GM18507 (cell line): ENCODE measurements around the gene FEZ2.

ENCODE experiments used
- DNase-seq: peaks from one replicate; pipeline ENCODE4 v3.0.0; 2011; ENCODE audit warnings: low read depth; ENCODE audit not compliant: insufficient read length; ENCODE audit errors: extremely low spot score
- FAIRE-seq: peaks from 2 replicates; lab custom pipeline; 2011; peaks lifted over from hg19 to GRCh38; lab: Jason Lieb, UNC

FEZ2 gene

GRCh38 chr2:36589230-36589630 lies 8.7 kb downstream of the FEZ2 start:
- DNase-seq (no peak), FAIRE-seq (no peak)

- no peak for DNase-seq
- no peak for FAIRE-seq
Measured at GRCh38 chr2:36587556-36587955, 10.4 kb downstream of the FEZ2 start.

- DNase-seq (no peak), FAIRE-seq (no peak)
Measured at GRCh38 chr2:36587101-36587500, 10.9 kb downstream of the FEZ2 start.

DNA sequence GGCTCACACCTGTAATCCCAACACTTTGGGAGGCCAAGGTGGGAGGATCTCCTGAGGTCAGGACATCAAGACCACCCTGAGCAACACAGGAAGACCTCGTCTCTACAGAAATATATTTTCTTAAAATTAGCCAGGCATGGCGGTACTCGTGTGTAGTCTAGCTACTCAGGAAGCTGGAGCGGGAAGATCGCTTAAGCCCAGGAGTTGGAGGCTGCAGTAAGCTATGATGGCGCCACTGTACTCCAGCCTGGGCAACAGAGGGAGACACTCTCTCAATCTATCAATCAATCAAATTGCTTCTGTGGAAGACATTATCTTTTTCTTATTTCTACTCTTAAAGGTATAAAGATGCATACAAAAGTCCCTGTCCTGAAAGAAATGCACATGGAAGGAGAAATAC lies 11.3 kb downstream of the FEZ2 start:
- FAIRE-seq (no peak), DNase-seq (no peak)

GRCh38 chr2:36584148-36584794 lies 13.7 kb downstream of the FEZ2 start:
- FAIRE-seq (no peak), DNase-seq (no peak)

GRCh38 chr2:36582951-36583350 lies 15.0 kb downstream of the FEZ2 start:
- FAIRE-seq (no peak), DNase-seq (no peak)

DNA sequence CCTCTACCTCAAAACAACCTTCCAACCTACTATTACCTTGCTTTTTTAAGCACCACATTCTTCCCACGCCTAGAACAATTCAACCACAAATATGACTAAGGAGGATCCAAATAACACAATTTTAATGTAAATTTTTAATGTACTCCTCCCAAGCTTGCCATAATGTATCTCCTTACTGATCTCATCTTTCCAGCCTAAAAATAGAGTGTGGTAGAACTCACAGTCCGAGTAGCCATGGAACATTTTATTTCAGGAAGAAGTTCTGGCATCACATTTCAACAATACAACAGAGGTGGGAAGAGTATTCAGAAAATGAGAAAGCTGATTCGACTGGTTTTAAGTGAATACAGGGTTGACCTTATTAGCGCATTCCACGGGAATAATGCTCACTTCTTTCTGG lies 15.4 kb downstream of the FEZ2 start:
- DNase-seq (no peak), FAIRE-seq (no peak)

- FAIRE-seq: no peak
- no peak for DNase-seq
Measured at GRCh38 chr2:36579297-36579664, 18.7 kb downstream of the FEZ2 start.

GRCh38 chr2:36578343-36579296 lies 19.3 kb downstream of the FEZ2 start:
- no peak for DNase-seq
- FAIRE-seq: no peak

GRCh38 chr2:36577884-36578283 lies 20.1 kb downstream of the FEZ2 start:
- no peak for FAIRE-seq
- DNase-seq: no peak

- FAIRE-seq (no peak), DNase-seq (no peak)
Measured at GRCh38 chr2:36574560-36574959, 23.4 kb downstream of the FEZ2 start.

DNA sequence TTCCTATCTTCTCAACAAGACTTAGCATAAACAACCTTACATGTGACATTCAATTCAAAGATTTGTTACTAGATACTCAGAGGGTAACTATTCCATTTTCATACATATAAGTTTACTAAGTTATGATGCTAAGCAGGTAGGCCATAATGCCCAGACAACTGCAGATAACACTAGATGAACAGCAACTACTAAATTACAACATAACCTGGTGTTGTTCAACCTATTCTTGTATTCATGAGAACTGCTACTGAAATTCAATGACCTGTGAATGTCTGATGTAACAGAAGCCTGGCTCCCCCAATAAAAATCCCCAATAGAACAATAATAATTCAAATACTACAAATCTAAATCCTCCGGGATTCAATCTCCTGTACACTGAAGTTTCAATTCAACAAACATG lies 24.8 kb downstream of the FEZ2 start:
- DNase-seq (no peak), FAIRE-seq (no peak)

GRCh38 chr2:36572719-36573059 lies 25.3 kb downstream of the FEZ2 start:
- FAIRE-seq (no peak), DNase-seq (no peak)

- DNase-seq (no peak), FAIRE-seq (no peak)
Measured at GRCh38 chr2:36572054-36572718, 25.8 kb downstream of the FEZ2 start.

- no peak for FAIRE-seq
- DNase-seq: no peak
Measured at GRCh38 chr2:36570416-36570815, 27.6 kb downstream of the FEZ2 start.

GRCh38 chr2:36569267-36569856 lies 28.6 kb downstream of the FEZ2 start:
- FAIRE-seq (no peak), DNase-seq (no peak)

DNA sequence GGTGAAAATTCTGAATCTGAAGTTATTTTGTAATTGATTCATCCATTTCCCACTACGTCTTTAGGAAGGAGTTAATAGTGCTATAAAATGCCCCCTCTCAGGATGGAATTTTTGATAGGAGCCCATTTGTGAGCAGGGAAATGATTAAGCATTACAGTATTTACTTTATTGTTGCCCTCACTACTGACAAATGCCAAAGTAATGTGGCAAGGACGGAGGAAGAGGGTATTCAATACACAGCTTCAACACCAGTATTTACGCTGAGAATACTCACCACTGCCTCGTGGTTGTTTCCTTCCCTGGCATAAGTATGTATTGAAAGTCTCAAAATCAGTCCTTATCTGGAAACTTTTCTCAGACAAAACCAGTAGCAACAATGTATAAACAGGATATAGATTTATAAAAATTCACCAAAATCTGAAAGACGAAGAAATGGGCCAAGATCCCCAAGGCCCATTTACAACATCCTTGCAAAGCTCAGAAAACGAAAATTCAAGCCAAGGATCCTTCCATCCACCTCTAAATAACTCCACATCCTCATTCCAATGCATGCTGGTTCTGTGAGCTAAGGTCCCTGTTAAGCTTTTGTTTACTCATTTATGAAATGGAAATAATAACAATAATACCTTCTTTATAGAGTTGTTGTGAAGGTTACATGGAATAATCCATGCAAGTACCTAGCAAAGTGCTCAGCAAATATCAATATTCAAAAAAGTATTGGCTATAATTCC lies 29.3 kb downstream of the FEZ2 start:
- DNase-seq: no peak
- FAIRE-seq: no peak

- no peak for FAIRE-seq
- DNase-seq: no peak
Measured at GRCh38 chr2:36567711-36568408, 30.1 kb downstream of the FEZ2 start.

DNA sequence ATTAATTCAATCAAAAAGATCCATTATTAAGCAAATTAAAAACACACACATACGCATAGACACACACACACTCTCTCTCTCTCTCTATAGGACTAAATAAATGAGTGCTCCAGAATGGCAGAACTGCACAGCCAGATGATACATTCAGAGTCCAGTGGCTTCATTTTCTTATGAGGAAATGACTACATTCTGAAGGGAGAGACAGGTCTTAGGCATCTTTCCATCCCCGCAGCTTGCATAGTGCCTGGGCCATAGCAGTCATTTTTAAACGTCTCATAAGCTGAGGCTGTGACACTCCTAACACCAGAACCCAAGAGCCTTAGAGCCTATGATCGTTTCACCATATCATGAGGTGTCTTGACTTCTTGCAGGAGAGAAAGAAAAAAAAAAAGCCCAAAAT lies 31.1 kb downstream of the FEZ2 start:
- FAIRE-seq (no peak), DNase-seq (no peak)
